Activated gamma-delta T cell treated with Interleukin-2 at 50 U/mL for 16 hours (primary cell): ENCODE results near the gene ESR2.
"Not testable (repeated sequence)": the region's sequence is repeated elsewhere in the genome, so short reads cannot be mapped to it uniquely, and the experiment has no call there.

Source experiments
- DNase-seq: peaks from one replicate; pipeline ENCODE4 v3.0.0-alpha.2; 2020

The ESR2 gene

GRCh38 chr14:64218344-64219240 lies 75.6 kb downstream of the ESR2 start:
- no peak for DNase-seq

GRCh38 chr14:64217834-64218233 lies 76.3 kb downstream of the ESR2 start:
- DNase-seq: no peak

GRCh38 chr14:64217308-64217707 lies 76.9 kb downstream of the ESR2 start:
- no peak for DNase-seq

- DNase-seq: no peak
These were observed 78.2 kb downstream of the ESR2 start for GRCh38 chr14:64215978-64216377.

GRCh38 chr14:64215274-64215673 lies 78.9 kb downstream of the ESR2 start:
- no peak for DNase-seq

GRCh38 chr14:64213853-64214570 lies 80.2 kb downstream of the ESR2 start:
- DNase-seq: no peak

- DNase-seq: no peak
These were observed 81.1 kb downstream of the ESR2 start for GRCh38 chr14:64213086-64213485.

- no peak for DNase-seq
These were observed 81.5 kb downstream of the ESR2 start for GRCh38 chr14:64212666-64213065.

- not testable (repeated sequence) for DNase-seq
These were observed 83.3 kb downstream of the ESR2 start for GRCh38 chr14:64210912-64211311.

- no peak for DNase-seq
These were observed 84.0 kb downstream of the ESR2 start for GRCh38 chr14:64210216-64210615.

GRCh38 chr14:64209444-64210131 lies 84.6 kb downstream of the ESR2 start:
- DNase-seq: no peak

- no peak for DNase-seq
These were observed 85.2 kb downstream of the ESR2 start for GRCh38 chr14:64208981-64209380.

GRCh38 chr14:64208261-64208660 lies 85.9 kb downstream of the ESR2 start:
- no peak for DNase-seq

GRCh38 chr14:64203366-64204006 lies 90.7 kb downstream of the ESR2 start:
- no peak for DNase-seq

GRCh38 chr14:64202716-64203115 lies 91.5 kb downstream of the ESR2 start:
- DNase-seq: no peak

GRCh38 chr14:64201921-64202545 lies 92.1 kb downstream of the ESR2 start:
- DNase-seq: no peak

- no peak for DNase-seq
These were observed 92.9 kb downstream of the ESR2 start for GRCh38 chr14:64201296-64201695.

GRCh38 chr14:64200170-64200569 lies 94.0 kb downstream of the ESR2 start:
- no peak for DNase-seq

GRCh38 chr14:64198486-64198885 lies 95.7 kb downstream of the ESR2 start:
- DNase-seq: no peak

GRCh38 chr14:64197996-64198395 lies 96.2 kb downstream of the ESR2 start:
- no peak for DNase-seq

- no peak for DNase-seq
These were observed 97.3 kb downstream of the ESR2 start for GRCh38 chr14:64196814-64197411.

GRCh38 chr14:64196056-64196455 lies 98.1 kb downstream of the ESR2 start:
- DNase-seq: no peak
